Ishikawa (cell line): ENCODE results near the gene MNT.

Experiments used
- CEBPB ChIP-seq: IDR thresholded peaks from 2 replicates; pipeline ENCODE4 v1.6.1; 2012
- CREB1 ChIP-seq: IDR thresholded peaks from 2 replicates; pipeline ENCODE4 v1.6.1; 2012; ENCODE audit warnings: low read depth
- EGR1 ChIP-seq: IDR thresholded peaks from 2 replicates; pipeline ENCODE4 v1.6.1; 2012
- EP300 ChIP-seq: IDR thresholded peaks from 2 replicates; pipeline ENCODE4 v1.6.1; 2012; ENCODE audit warnings: borderline replicate concordance
- FOXM1 ChIP-seq: IDR thresholded peaks from 2 replicates; pipeline ENCODE4 v1.6.1; 2012; ENCODE audit warnings: low read depth, borderline replicate concordance
- NFIC ChIP-seq: IDR thresholded peaks from 2 replicates; pipeline ENCODE4 v1.6.1; 2012
- RAD21 ChIP-seq: IDR thresholded peaks from 2 replicates; pipeline ENCODE4 v1.6.1; 2012; ENCODE audit warnings: low read depth
- TAF1 ChIP-seq: IDR thresholded peaks from 2 replicates; pipeline ENCODE4 v1.6.1; 2012; ENCODE audit warnings: low read depth, mild to moderate bottlenecking
- TCF12 ChIP-seq: IDR thresholded peaks from 2 replicates; pipeline ENCODE4 v1.6.1; 2012; ENCODE audit warnings: low read depth
- TEAD4 ChIP-seq: IDR thresholded peaks from 2 replicates; pipeline ENCODE4 v1.6.1; 2012
- YY1 ChIP-seq: IDR thresholded peaks from 2 replicates; pipeline ENCODE4 v1.6.1; 2012; ENCODE audit warnings: low read depth
- ZBTB7A ChIP-seq: IDR thresholded peaks from 2 replicates; pipeline ENCODE4 v1.6.1; 2012; ENCODE audit warnings: low read depth
- TF ChIP-seq, protein P1 (sequence below): IDR thresholded peaks from 2 replicates; pipeline ENCODE4 v1.6.1; 2012; ENCODE audit warnings: low read depth, mild to moderate bottlenecking
- TF ChIP-seq, protein P2 (sequence below): IDR thresholded peaks from 2 replicates; pipeline ENCODE4 v1.6.1; 2012
- TF ChIP-seq, protein P3 (sequence below): IDR thresholded peaks from 2 replicates; pipeline ENCODE4 v1.6.1; 2012

Gene MNT

DNA sequence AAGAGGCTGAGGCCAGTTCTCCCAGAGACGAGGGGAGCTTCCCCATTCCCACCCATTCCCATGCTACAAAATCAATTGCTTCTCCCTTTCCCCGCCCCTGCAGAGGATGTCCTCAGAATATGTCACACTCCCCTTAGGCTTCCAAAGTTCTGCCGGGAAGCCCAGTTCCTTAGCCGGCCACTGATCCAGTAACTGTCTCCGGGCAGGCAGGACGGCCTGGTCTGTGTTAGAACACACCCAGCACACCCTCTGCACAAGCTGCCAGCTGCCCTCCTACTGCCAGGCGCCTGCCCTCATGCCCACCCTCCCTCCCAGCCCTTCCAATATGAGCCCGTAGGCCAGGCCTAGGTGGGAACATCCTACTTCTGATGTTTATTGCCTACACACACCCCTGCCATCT lies 32.5 kb downstream of the MNT start:
- TF ChIP-seq EP300 (no peak), TAF1 (no peak), NFIC (no peak), EGR1 (no peak), RAD21 (no peak), FOXM1 (no peak), CREB1 (no peak), YY1 (no peak), TCF12 (no peak)
- TF ChIP-seq, protein P1, sequence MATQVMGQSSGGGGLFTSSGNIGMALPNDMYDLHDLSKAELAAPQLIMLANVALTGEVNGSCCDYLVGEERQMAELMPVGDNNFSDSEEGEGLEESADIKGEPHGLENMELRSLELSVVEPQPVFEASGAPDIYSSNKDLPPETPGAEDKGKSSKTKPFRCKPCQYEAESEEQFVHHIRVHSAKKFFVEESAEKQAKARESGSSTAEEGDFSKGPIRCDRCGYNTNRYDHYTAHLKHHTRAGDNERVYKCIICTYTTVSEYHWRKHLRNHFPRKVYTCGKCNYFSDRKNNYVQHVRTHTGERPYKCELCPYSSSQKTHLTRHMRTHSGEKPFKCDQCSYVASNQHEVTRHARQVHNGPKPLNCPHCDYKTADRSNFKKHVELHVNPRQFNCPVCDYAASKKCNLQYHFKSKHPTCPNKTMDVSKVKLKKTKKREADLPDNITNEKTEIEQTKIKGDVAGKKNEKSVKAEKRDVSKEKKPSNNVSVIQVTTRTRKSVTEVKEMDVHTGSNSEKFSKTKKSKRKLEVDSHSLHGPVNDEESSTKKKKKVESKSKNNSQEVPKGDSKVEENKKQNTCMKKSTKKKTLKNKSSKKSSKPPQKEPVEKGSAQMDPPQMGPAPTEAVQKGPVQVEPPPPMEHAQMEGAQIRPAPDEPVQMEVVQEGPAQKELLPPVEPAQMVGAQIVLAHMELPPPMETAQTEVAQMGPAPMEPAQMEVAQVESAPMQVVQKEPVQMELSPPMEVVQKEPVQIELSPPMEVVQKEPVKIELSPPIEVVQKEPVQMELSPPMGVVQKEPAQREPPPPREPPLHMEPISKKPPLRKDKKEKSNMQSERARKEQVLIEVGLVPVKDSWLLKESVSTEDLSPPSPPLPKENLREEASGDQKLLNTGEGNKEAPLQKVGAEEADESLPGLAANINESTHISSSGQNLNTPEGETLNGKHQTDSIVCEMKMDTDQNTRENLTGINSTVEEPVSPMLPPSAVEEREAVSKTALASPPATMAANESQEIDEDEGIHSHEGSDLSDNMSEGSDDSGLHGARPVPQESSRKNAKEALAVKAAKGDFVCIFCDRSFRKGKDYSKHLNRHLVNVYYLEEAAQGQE: no peak

DNA sequence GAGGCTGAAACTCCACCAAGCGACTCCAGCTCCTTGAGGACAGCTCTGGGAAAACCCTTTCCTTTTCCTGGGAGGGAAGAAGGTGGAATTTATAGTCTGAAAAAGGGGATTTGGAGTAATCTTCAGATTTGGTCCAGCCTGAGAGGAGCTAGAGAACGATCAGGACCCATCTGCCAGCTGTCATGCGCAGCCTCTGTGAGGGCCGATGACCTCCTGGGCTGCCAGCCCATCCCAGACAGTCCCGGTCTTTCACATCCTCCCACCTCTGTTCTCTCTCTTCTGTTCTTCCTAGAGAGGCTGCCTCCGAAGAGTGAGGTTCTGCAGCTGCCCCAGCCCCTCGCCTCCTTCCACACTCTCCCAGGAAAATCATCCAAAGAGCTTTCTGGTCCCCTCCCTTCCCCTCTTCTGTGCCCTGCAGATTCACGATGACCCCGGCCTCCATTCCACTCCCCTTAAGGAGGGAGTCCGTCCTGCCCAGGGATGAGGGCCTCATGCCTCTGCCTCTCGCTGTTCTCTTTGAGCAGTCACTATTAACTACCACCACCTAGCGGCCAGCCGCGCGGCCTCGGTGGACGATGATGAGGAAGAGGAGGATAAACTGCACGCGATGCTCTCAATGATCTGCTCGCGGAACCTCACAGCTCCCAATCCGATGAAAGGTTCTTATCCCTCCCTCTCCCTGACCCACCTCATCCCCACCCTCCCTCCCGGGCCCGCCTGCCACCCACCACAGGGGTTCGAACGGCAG lies 33.9 kb downstream of the MNT start:
- TF ChIP-seq YY1 (no peak), RAD21 (no peak), ZBTB7A (no peak), TAF1 (no peak), CEBPB (no peak), TCF12 (no peak), NFIC (no peak), FOXM1 (no peak), EGR1 (no peak), TEAD4 (no peak), EP300 (no peak), CREB1 (no peak)
- TF ChIP-seq, protein P2, sequence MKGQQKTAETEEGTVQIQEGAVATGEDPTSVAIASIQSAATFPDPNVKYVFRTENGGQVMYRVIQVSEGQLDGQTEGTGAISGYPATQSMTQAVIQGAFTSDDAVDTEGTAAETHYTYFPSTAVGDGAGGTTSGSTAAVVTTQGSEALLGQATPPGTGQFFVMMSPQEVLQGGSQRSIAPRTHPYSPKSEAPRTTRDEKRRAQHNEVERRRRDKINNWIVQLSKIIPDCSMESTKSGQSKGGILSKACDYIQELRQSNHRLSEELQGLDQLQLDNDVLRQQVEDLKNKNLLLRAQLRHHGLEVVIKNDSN: no peak
- TF ChIP-seq, protein P3, sequence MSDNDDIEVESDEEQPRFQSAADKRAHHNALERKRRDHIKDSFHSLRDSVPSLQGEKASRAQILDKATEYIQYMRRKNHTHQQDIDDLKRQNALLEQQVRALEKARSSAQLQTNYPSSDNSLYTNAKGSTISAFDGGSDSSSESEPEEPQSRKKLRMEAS: no peak
- TF ChIP-seq, protein P1: no peak

DNA sequence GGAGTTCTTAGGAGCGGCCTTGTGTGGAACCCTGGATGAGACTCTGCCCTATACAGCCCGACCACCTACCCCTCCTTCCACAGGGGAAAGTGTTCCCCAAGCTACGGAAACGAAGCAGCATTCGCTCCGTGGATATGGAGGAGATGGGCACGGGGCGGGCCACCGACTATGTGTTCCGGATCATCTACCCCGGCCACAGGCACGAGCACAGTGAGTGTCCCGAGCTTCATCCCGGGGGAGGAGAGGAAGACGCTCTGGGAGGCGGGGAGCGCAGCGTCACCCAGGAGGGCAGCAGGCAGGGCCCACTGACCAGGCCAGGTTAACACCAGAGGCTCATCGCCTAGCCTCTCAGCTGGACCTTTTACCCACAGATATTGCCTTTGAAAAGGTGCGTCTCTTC lies 35.7 kb downstream of the MNT start:
- no peak for TF ChIP-seq TEAD4
- TF ChIP-seq CREB1: no peak
- no peak for TF ChIP-seq EP300
- no peak for TF ChIP-seq EGR1
- TF ChIP-seq, protein P2: no peak
- no peak for TF ChIP-seq FOXM1
- TF ChIP-seq NFIC: no peak
- no peak for TF ChIP-seq YY1
- no peak for TF ChIP-seq TCF12
- no peak for TF ChIP-seq ZBTB7A
- TF ChIP-seq, protein P3: no peak
- TF ChIP-seq TAF1: no peak
- TF ChIP-seq, protein P1: no peak
- no peak for TF ChIP-seq RAD21

DNA sequence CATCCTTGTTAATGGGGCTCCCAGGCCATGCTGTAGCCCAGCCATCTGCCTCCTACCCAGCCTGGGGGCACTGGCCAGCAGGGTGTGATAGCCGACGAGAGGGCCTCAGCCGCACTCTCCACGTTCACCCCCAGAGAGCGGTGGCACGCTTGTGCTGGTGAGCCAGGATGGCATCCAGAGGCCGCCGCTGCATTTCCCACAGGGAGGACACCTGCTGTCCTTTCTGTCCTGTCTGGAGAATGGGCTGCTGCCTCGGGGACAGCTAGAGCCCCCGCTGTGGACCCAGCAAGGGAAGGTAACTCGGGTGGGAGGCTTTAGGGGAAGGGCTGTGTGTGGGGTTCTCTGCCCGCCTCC lies 36.1 kb downstream of the MNT start:
- no peak for TF ChIP-seq YY1
- TF ChIP-seq TCF12: no peak
- TF ChIP-seq, protein P1: no peak
- no peak for TF ChIP-seq ZBTB7A
- TF ChIP-seq, protein P3: no peak
- TF ChIP-seq CEBPB: no peak
- TF ChIP-seq EGR1: no peak
- no peak for TF ChIP-seq TEAD4
- no peak for TF ChIP-seq RAD21
- no peak for TF ChIP-seq CREB1
- TF ChIP-seq TAF1: no peak
- no peak for TF ChIP-seq EP300
- TF ChIP-seq NFIC: no peak
- TF ChIP-seq FOXM1: no peak
